Right forelimb (tissue), 1 donor: ENCODE results near the gene EGR4.

Source experiments
- DNase-seq: peaks from one replicate; pipeline ENCODE4 v3.0.0-alpha.2; 2018

Gene EGR4

DNA sequence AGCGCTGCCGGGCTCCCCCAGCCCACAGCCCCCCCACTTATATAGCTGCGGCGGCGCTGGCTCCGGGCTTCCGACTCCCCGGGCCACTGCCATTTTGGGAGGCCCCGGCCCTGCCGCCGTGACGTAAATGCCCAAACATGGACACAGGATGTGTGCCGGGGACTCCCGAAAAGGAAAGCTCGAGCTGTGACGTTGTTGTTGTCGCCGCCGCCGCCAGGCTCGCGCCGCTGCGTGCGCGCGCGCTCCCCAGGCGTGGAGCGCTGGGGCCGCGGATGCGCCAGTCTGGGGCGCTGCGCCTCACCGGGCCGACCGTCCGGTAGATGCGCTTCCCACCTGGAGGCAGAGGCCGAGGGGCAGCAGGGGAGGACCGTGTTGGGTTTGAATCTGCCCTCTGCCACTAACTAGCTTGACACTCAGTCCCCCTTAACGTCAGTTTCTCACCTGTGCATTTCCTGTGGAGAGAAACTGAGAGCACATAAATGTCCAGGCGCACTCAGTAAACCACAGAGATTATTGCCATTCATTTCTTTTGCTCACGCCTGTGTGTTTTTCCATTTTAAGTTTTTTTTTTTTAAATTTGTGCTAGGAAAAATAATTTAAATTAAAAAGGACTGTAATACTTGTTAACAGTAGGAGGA lies at the start of gene EGR4:
TSS of gene EGR4 (minus strand) at position 15 of the 638 bp plus-strand sequence. CDS start 231 bp downstream, outside the sequence.
- peak; percentile 45 for DNase-seq

DNA sequence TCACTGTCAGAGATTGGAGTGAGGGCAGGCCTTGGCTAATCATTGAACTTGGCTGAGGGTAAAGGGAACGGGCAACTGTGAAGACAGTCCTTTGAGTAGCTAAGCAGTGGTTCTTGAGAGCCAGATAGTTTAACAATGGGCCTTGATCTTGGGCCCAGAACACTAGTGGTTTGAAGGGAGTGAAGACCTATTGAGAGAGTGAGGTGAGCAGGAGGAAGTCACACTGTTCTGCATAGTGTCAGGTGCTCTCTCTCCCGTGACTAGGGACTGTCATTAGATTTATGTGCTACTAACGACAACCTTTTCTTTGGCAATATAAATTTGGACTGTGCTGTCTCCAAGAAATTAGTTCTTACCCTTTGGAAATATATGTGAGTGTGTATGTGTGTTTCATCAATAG lies 47.7 kb upstream of the EGR4 start:
- DNase-seq = no peak

DNA sequence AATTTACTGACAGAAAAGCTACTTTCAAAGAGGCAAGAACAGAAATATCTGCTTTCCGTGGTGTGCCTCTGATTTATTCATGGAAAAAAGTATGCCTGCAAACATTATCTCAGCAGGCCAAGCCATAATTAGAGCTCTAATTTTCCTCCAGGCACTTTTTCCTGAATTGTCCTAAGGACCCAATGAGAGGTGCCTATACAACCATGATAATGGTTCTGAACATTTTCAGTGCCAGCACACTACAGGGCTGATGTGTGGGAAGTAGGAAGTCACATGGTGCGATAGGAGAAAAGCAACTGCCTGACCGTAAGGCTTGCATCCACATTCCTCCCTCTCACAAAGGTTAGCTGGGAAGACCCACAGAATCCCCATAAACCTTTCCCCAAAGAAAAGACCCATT lies 45.9 kb upstream of the EGR4 start:
- DNase-seq = no peak

DNA sequence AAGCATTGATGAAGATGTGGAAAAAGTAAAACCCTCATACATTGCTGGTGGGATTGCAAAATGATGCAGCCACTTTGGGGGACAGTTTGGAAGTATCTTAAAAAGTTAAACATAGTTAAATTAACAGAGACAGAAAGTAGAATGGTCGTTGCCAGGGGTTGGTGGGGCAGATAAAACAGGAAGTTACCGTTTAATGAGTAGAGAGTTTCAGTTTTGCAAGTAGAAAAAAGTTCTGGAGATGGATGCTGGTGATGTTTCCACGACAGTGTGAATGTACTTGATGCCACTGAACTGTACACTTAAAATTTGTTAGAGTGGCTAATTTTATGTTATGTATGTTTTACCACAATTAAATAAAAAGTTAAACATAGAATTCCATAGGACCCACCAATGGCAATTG lies 44.5 kb upstream of the EGR4 start:
- DNase-seq = no peak

DNA sequence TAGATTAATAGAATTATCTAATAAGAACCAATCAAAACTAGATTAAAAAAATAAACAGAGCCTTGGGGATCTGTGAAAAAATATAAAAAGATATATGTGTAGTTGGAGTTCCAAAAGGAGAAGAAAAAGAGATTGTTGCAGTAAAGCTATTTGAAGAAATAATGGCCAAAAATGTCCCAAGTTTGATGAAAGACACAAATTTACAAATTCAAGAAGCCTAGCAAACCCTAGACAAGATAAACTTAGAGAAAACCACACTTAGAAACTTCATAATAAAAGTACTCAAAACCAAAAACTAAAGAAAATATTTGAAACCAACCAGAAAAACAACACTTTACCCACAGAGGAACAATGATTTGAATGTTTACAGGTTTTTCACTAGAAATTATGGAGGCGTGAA lies 41.3 kb upstream of the EGR4 start:
- no peak for DNase-seq

DNA sequence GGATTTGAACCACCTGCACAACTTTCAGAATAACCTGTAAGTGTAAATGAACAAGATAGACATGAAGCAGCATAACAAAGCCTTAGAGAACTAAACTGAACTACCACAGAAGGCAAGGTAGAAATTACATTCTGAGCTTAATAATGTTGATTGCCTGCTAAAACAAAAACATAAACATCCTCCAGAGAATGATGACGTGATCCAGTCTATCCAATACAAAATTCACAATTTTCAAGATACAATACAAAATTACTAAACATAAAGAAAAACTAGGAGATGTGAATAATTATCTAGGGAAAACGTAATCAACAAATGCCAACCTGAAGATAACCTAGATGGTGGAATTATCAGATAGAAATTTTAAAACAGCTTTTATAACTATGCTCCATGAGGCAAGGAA lies 40.7 kb upstream of the EGR4 start:
- no peak for DNase-seq

DNA sequence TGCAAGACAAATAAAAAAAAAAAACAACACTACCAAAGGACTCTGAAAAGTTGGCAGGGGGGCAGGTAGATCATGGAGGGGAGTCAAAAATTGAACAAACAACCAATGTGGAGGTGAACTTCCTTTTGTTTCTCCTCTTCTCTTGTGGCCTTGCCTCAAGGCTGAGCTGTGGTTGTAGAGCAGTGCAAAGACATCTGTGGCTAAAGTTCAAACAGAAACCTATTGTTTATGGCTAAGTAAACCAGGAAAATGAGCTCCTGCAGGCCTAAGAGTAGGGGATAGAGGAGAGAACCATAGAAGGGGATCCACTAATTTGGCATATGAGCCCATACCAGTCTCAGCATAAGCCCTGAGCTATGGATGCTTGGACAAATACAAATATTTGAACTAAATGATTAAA lies 40.2 kb upstream of the EGR4 start:
- no peak for DNase-seq

DNA sequence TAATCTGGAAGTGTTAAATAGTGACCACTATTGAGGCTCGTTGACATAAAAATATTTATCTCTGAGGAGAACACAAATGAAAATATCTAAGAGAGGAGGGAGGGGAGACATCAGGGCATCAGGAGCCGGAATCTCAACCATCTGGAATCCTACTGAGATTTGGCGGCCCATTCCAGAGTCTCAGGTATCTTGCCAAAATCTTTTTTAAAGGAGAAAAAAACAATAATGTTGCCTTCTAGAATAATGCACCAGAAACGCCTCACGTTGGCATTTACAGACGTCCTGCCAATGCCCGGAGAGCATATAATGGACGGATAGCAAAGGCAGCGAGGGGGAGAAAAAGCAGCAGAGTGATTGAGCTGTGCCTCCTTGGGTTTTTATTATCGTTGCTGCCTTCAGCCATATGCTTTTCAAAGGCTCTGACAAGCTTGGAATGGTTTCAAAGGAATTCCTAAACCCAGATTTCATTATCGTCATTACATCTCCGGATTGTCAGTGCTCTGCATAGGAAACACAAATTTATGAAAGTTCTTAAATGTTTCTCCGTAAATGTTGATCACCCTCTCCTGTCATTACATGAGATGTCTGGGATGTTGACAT lies 30.9 kb upstream of the EGR4 start:
- DNase-seq = no peak

DNA sequence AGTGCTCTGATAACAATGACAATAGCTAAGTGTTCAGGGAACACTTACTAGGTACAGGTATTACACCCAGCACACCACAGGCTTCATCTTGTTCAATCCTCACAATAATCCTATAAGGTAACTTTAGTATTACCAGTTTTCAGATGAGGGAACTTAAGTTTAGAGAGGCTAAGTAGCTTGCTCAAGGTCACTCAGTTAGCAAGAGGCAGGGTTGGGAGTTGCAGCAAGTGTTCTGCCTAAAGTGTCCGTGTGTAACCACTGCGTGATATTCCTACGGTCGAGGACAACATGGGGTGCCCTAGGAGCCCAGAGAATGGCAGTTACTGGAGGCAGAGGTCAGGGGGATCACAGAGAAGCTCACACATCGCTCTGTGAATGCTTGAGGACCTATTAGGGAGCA lies 30.2 kb upstream of the EGR4 start:
- no peak for DNase-seq

DNA sequence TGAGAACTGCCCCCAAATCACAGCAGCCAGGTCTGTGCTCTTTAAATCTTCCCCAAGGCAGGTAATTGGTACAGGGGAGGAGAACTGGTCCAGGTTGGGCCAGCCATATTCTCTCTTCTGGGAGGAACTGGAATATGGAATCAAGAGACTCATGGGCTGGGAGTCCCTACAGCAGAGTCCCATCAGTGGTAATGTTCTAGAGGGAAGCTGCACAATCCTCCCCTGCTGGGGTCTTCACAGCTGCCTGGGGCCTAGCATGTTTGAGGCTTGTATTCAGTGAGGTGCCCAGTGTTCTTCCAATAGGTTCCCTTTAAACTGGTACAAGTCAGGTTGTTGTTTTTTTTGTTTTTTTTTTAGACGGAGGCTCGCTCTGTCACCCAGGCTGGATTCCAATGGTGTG lies 21.1 kb upstream of the EGR4 start:
- DNase-seq = no peak

DNA sequence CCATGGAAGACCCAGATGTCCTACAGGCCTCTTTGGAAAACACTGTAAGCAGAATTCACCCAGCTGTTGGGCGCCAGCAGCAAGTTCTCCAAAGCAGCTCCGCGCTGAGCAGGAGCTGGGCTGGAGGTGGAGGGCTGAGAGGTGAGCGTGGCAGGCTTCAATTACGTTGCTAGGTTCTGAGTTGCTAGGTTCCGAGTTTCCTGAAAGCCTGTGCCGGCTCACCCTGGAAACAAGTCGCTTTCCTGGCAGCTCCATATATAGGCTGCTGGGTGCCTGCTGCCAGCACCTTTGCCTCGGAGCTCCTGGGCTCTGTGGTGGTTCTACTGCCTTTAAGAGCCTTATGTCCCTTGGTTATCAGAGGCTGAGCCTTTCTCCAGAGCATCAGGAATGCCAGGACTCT lies 14.4 kb upstream of the EGR4 start:
- no peak for DNase-seq

DNA sequence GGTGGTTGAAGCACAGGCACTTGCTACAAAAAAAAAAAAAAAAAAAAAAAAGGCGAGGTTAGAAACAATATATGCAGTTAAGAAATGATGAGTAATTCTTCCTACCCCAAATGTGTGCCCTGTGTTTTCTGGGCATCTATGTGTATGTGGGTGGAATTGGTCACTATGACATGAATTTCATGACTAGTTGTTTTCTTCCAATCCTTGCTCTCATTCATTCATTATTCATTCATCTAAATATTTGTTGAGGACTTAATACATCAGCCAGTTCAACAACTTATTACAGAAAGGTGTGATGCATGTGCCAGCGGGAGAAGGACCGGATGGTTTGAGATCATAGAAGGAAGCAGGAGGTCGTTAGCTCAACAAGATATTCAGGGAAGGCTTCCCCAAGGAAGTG lies 8.3 kb upstream of the EGR4 start:
- DNase-seq = no peak

DNA sequence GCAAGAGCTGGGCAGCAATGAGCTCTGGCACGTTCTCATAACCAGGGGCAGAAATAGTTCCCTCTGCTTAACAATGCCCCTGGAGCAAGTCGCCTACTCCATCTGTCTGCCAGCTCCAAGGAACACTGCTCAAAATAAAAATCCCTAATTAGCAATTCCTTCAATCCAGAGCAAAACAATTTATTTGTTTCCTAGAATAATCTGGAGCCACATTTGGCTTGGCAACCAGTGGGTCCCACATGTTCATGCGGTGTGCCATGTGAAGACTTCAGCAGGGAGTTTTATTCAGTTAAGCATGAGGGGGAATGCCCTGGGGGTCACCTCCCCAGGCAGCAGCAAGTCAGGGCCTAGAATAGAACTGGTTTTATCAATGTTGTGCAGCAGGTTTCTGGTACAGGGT lies 7.6 kb upstream of the EGR4 start:
- DNase-seq = no peak

DNA sequence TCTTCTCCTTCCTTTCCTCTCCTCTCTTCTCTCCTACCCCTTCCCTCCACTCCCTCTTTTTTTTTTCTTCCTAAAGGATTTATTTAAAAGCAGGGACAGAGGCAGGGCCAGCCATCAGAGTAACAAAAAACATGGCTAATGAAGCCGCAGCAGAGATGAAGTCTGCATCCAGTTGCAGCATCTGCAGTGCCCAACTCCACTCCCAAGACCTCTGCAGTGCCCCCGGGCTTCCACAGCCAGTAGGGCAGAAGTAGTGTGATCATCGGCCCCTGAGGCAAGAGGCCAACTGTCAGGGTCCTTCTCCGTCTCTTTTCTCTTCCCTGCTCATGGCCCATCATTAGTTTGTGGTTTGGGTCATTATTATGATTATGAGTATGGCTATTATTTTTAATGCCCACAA lies 4.2 kb upstream of the EGR4 start:
- DNase-seq = no peak

DNA sequence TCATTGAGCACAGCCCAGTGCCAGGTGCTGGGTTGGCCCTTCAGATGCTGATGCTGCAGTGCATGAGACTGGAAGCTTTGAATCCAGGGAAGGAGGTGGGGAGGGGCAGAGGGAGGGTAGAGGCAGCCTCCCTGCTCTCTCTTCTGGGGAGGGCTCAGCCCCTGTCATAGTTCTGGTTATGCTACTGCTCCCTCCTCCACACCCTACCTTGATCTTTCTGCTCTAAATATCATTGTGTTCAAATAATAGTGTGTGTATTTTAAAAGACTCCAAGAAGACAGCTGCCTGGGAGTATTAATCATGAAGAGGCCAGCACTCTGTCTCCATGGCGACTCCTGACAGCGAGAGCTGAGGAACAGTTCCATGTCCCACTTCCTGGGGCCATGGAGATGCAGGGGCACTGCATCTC lies 3.8 kb upstream of the EGR4 start:
- no peak for DNase-seq

DNA sequence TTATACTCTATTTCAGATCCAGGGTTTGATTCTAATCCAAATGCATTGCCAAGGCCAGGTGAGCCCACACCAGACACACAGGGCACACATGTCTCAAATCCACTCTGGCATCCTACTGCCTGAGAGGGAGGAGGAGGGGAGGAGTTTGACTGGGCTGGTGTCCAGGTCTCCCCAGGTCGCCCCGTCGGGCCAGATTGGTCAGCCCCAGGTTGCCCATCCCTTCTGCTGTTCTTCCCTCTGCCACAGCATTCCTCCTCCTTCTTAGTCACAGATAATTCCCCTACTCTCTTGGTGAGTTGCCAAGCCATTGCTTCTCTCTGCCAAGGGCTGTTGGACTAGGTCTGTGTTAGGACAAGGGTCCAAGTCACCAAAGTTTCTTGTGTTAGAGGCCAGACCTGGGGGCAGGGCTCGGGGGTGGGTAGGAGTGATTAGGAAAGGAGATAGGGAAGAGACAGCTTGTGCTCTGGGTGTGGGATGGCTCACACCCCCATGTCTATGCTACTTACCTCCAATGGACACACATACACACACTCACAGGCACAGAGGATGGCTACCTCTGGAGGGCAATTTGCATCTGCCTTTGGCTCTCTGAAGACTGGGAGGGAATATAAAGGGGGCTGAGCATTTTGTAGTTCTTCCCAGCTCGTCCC lies 2.5 kb upstream of the EGR4 start:
- no peak for DNase-seq

DNA sequence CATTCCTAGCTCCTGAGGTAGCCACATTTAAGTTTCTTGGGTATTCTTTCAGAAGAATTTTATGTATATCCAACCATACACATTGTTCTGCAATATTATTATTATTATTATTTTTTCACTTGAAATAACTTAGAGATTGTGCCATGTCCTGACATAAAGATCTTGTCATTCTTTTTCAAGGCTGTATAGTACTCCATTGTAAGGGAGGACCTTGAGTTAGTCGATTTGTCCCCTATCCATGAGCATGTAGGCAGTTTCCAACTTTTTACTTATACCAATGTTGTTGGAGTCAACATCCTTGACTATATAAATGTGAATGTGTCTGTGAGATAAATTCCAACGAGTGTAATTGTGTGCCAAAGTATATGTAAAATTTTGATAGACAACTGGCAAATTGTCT lies 891 bp upstream of the EGR4 start:
- DNase-seq = no peak

DNA sequence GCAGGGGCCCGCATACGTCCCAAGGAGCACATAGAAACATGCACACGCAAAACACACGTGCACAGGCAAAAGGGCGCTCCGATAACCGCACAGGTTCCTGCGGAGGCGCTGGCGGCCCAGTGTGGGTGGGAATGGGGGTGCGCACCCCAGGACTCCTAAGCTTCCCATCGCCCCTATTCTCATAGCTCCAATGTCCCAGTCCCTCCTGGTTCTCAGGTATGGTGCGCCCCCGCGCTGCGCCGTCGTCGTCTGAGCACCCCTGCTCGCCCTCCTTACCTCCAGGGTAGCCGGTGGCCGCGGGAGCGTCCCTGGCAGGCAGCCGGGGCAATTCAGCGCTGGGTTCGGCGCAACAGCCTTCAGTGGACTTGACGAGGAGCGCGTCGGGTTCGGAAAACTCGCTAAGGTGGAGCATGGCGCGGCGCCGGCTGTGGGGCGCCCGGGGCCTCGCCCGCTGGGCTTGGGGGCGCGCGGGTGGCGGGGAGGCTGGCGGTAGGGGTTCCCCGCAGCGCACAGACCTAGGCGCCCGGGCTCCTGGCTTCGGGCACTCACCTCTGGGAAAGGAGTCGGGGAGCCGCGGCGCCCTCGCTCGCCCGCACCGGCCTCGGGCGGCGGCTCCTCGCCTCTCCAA lies 328 bp downstream of the EGR4 start:
- no peak for DNase-seq

DNA sequence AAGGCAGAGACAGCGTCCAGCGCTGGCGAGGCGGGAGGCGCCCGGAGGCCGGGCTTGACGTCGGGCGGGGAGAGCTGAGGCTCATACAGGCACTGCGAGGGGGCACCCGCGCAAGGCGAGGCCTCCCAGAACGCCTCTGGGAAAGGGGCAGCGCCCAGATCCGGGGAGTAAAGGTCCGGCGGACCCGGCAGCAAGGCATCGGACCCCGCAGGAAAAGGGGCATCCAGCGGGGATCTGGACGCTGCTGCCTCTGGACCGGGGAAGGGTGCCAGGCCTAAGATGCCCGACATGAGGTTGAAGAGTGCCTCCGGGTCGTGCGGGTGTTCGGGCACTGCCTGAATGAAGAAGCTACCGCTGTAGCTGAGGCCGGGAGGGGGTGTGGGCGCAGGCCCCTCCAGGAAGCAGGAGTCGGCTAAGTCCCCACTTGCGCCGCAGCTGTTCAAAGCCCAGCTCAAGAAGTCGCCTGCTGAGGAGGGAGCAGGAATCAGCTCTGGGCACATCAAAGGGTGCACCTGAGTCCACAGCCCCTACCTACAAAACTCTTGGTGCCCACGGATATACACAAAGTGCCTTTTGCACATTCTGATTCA lies 937 bp downstream of the EGR4 start:
- DNase-seq = no peak

DNA sequence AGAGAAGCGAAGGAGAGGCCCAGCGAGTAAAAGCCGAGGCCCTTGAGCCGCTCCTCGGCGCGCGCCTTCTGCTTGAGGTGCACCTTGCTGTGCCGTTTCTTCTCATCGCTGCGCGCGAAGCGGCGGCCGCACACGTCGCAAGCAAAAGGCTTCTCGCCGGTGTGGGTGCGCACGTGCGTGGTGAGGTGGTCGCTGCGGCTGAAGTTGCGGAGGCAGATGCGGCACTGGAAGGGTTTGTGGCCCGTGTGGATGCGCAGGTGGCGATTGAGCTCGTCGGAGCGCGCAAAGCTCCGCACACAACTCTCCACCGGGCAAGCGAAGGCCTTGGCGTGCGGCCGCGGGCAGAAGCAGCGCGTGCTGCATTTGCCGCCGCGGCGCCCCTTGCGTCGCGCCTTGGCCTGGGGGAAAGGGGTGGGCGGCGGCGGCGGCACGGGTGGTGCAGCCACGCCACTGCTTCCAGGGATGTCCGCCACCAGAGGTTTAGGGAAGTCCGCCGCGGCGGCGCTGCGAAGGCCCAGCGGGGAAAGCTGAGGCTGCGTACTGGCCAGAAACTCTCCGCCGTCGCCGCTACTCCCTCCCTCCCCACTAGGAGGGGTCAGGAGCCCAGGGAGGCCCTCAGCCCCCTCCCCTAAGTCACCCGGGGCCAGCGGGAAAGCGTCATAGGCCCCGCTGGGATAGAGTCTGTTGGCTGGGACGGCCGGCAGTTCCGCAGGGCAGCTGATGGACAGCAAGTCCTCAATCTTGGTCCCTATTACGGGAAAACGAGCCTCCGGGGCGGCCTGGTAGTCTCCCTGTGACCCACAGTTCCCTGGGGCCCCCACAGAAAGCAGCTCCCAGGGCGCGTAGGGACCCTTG lies 1.7 kb downstream of the EGR4 start:
- peak; percentile 41 for DNase-seq

DNA sequence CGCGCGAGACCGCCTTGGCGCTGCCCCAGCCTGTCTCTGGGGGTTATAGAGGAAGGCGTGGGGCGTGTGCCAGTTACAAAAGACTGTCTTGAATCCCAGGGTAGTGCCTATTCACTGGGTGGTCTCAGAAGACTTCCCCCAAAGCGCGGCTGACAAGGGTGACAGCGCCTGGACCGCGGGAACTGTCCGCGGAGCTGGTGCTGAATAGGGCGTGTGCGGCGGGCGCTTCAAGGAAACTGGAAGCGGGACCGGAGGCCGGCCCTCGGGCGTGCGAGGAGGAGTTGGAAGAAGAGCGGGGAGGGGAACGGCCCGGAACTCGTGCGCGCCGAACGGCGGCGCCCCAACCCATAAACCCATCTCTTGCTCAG lies 2.3 kb downstream of the EGR4 start:
- peak; percentile 84 for DNase-seq

DNA sequence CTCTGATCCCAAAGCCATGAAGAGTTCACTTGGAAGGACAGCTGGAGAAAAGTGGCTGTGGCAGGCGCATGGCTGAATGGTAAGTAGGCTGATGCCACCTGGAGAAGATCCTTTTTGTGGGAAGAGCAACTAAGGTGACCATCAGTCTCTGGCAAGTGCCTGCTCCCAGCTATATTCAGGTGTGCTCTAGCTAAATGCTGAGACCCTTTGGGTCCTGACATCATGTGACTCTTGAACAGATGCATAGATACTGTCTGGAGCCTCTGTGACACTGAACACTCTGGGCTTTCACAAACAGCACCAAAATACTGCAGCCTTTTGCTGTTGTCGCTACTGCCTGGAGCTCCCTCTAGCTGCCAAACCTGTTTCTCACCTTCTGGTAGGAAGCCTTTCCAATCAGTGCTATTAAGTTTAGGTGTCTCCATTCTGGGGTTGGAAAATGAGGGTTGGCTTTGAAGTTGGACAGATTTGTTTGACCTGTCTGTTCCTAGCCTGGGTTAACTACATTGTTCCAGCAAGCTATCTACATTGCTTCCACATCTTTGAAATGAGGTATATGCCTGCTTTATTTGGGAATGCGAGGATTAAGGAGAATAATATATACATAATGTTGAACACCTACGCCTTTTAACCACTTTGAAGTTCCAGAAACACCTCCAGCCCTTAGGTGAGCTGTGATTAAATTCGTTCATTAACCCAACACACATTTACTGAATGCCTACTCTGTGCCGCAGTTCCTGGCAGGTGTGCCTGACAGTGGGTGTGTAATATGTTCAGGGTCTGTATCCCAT lies 3.1 kb downstream of the EGR4 start:
- DNase-seq = no peak
